ENCODE data around the gene ANKRD23.

DNA sequence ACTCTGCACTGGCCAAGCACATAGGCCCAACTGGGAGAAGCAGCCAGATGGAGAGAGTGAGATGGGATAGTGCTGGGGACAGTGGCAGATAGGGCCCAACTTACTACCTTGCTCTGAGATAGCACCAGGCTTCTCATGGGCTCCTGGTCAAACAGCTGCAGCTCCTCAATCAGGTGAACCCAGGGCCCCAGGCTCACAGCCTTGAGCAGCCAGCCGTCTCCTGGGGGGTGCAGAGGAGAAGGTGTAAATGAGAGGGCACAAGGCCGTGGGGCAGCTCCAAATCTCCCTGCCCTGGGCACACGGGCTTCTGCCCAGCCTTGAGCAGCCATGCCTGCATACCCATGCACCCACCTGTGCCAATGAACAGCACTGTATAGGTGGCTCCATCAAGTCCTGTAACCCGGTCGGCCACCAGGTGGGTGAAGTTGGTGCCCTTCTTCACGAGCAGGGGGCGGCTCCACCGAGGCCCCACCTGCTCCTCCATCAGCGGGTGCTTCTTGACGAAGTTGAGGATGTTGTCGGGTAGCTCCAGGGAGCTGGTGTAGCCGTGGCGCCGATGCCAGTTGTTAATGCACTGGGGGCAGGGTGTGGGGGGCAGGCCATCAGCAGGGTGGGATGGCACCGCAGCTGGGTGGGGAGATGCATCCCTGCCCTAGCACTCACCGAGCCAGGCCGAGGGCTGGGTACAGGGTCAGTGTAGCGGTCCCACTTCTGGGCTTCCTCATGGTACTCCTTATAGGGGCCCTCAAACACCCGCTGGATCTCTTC, 19.9 kb upstream of the ANKRD23 start:
- TF ChIP-seq EZH2phosphoT487 (IDR thresholded peaks at IDR 0.05; ENCODE audit: low read depth, severe bottlenecking, unreplicated experiment) = no peak
- TF ChIP-seq, protein P1, sequence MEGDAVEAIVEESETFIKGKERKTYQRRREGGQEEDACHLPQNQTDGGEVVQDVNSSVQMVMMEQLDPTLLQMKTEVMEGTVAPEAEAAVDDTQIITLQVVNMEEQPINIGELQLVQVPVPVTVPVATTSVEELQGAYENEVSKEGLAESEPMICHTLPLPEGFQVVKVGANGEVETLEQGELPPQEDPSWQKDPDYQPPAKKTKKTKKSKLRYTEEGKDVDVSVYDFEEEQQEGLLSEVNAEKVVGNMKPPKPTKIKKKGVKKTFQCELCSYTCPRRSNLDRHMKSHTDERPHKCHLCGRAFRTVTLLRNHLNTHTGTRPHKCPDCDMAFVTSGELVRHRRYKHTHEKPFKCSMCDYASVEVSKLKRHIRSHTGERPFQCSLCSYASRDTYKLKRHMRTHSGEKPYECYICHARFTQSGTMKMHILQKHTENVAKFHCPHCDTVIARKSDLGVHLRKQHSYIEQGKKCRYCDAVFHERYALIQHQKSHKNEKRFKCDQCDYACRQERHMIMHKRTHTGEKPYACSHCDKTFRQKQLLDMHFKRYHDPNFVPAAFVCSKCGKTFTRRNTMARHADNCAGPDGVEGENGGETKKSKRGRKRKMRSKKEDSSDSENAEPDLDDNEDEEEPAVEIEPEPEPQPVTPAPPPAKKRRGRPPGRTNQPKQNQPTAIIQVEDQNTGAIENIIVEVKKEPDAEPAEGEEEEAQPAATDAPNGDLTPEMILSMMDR (IDR thresholded peaks at IDR 0.05; ENCODE audit: poor library complexity) = no peak
- no peak for TF ChIP-seq EZH2 (IDR thresholded peaks at IDR 0.05; ENCODE audit: borderline replicate concordance)

Data from hepatocyte (in vitro differentiated cells).